ENCODE data around the gene ADSS1.

DNA sequence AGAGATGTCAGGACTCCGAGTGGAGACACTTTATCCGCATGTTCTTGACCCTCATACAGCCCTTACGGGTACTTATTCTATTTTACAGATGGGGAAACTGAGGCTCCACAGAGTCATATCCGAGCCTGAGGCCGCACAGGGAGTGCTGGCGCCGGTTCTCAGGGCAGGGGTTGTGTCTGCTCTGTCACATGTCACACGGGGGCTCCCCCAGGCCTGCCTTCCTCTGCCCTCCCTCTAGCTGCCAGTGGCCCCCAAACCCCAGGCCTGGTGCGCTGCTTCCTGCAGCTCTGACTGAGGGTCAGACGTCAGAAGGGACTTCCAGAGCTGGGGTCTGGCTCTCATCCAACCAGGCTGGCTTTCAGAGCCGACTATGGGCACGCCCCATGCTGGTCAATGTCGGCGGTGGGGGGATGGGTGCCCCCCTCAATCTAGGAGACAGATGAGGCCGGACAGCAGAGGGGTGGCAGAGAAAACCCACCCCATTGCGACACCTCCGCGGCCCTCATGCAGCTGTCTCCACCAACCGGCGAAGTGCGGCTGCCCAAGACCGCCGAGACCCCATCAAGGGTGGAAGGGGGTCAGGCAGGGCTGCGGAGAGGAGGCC is 35.4 kb upstream of the ADSS1 start:
- no peak for TF ChIP-seq POLR2AphosphoS5 (IDR thresholded peaks at IDR 0.05)
- TF ChIP-seq, protein P1, sequence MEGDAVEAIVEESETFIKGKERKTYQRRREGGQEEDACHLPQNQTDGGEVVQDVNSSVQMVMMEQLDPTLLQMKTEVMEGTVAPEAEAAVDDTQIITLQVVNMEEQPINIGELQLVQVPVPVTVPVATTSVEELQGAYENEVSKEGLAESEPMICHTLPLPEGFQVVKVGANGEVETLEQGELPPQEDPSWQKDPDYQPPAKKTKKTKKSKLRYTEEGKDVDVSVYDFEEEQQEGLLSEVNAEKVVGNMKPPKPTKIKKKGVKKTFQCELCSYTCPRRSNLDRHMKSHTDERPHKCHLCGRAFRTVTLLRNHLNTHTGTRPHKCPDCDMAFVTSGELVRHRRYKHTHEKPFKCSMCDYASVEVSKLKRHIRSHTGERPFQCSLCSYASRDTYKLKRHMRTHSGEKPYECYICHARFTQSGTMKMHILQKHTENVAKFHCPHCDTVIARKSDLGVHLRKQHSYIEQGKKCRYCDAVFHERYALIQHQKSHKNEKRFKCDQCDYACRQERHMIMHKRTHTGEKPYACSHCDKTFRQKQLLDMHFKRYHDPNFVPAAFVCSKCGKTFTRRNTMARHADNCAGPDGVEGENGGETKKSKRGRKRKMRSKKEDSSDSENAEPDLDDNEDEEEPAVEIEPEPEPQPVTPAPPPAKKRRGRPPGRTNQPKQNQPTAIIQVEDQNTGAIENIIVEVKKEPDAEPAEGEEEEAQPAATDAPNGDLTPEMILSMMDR (IDR thresholded peaks at IDR 0.05): no peak

All from transverse colon (tissue), 4 donors.